Uterus (tissue), 2 donors: ENCODE results near the gene WBP1L.
"Not testable (repeated sequence)": the region's sequence is repeated elsewhere in the genome, so short reads cannot be mapped to it uniquely, and the experiment has no call there.

Experiments
- POLR2A ChIP-seq, 2 donors: fragments of 450-650 bp; IDR thresholded peaks; one replicate each; pipeline ENCODE4 v1.6.1; 2016; ENCODE audit warnings: antibody characterized with exemption in 2 of 2, mild to moderate bottlenecking in 1 of 2, moderate library complexity in 1 of 2
- TF ChIP-seq, protein P1 (sequence below), 4 experiments: fragments of 200-600 bp in 2 of 4; fragments of 450-650 bp in 2 of 4; sonication (generic) in 2 of 4; IDR thresholded peaks; one replicate each; pipeline ENCODE4 v1.5.1; 2016 to 2019; ENCODE audit warnings: antibody characterized with exemption in 4 of 4, mild to moderate bottlenecking in 2 of 4, moderate library complexity in 1 of 4

- TF ChIP-seq, protein P1, sequence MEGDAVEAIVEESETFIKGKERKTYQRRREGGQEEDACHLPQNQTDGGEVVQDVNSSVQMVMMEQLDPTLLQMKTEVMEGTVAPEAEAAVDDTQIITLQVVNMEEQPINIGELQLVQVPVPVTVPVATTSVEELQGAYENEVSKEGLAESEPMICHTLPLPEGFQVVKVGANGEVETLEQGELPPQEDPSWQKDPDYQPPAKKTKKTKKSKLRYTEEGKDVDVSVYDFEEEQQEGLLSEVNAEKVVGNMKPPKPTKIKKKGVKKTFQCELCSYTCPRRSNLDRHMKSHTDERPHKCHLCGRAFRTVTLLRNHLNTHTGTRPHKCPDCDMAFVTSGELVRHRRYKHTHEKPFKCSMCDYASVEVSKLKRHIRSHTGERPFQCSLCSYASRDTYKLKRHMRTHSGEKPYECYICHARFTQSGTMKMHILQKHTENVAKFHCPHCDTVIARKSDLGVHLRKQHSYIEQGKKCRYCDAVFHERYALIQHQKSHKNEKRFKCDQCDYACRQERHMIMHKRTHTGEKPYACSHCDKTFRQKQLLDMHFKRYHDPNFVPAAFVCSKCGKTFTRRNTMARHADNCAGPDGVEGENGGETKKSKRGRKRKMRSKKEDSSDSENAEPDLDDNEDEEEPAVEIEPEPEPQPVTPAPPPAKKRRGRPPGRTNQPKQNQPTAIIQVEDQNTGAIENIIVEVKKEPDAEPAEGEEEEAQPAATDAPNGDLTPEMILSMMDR (IDR thresholded peaks at IDR 0.05): not testable (repeated sequence)
- TF ChIP-seq POLR2A (IDR thresholded peaks at IDR 0.05): not testable (repeated sequence)
Measured at GRCh38 chr10:102838276-102838927, 94.7 kb downstream of the WBP1L start.
